Measurements from ENCODE around the gene THSD4. TPM values are rescaled to one million over a fixed set of nuclear protein-coding genes. Genes with fewer than 3 reads are reported as not detected.

Gene THSD4
- total RNA-seq, 2 experiments from 2014 or later, result not detected

- CTCF ChIA-PET, result no interaction called here
- POLR2A ChIA-PET, result no interaction called here
These were observed 624.1 kb downstream of the THSD4 start for GRCh38 chr15:71739355-71739754.

DNA sequence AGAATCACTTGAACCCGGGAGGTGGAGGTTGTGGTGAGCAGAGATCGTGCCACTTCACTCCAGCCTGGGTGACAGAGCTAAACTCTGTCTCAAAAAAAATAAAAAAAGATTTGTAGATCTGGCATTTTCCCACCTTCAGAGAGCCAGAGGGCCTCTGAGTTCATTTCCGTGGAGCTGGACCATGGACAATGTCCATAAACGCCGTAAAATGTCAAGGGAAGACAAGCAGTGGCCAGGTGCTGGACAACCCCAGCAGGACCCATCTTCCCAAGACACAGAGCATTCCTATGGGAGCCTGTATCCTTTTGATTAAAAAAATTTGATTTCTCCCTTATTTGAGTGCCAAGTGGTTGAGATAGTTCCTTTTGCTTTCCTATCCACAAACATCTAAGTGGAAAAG, 627.7 kb downstream of the THSD4 start:
- CTCF ChIA-PET, result interaction anchor here (0.9 to 2.3 kb wide), 4 partner anchors 14 to 416 kb away, joined by 3 to 8 read pairs (median 4); no protein-coding TSS in a partner anchor
- POLR2A ChIA-PET, result no interaction called here

- CTCF ChIA-PET, result interaction anchor here (0.6 to 2.3 kb wide), 15 partner anchors 12 to 543 kb away, joined by 3 to 8 read pairs (median 3); no protein-coding TSS in a partner anchor
- POLR2A ChIA-PET, result no interaction called here
These were observed 628.7 kb downstream of the THSD4 start for GRCh38 chr15:71743861-71744382.

- ChIA-PET POLR2A (no interaction called here), CTCF (interaction anchor here (0.6 kb wide), 1 partner anchor 22 kb away, joined by 4 read pairs; no protein-coding TSS in a partner anchor)
These were observed 631.4 kb downstream of the THSD4 start for GRCh38 chr15:71746719-71747118.

DNA sequence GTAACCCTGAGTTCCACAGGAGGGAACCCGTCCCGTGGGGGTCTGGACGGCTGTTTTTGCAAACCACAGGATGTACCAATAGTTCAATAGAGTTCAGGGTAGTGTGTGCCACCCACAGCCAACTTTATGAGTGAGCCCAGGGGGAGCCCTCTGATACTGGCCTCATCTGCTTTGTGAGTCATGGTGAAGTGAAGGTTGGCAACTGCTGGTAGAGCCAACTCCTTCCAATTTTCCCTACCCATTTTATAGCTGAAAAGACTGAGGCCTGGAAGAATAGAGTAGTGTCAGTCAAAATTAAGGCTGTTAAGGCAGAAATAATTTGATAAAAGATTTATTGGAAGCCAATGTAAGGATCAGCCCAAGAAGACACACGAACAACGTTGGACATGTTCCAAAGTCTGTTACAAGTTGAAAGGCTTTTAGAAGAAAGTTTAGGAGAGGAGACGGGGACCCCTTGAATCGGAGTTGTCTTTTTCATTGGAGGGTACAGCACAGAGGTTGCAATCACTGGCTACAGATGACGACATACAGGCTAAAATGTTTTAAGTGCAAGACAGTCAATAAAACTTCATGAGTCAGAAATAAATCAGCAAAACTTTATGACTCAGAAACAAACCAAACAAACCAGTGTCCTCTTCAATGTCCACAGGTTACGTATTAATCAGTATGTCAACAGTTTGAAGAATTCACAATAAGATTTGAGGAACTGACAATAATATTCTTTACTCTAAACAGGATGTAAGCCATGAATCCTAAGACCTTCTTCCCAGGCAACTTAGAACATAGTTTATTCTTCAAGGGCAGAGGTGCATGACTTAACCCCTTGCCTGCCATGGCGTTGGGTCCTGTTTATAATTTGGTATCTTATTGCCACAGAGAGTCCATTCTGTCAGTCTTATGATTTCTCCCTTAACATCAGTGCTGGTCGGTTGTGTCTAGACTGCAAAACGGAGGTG, 632.1 kb downstream of the THSD4 start:
- CTCF ChIA-PET, result no interaction called here
- POLR2A ChIA-PET, result no interaction called here

DNA sequence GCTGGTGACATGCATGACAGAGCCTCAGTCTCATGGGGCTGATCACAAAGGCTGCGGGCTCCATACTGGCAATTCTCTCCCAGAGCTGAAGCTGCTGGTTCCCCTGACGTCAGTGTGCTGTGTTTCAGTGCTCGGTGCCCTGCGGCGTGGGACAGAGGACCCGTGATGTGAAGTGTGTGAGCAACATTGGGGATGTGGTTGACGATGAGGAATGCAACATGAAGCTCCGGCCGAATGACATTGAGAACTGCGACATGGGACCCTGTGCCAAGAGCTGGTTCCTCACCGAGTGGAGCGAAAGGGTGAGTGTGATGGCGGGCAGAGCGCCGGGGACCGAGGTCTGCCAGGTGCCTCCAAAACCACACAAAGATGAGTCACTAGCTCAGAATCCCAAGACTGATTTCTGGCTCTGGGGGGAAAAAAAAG, 633.0 kb downstream of the THSD4 start:
- ChIA-PET POLR2A (no interaction called here), CTCF (no interaction called here)

DNA sequence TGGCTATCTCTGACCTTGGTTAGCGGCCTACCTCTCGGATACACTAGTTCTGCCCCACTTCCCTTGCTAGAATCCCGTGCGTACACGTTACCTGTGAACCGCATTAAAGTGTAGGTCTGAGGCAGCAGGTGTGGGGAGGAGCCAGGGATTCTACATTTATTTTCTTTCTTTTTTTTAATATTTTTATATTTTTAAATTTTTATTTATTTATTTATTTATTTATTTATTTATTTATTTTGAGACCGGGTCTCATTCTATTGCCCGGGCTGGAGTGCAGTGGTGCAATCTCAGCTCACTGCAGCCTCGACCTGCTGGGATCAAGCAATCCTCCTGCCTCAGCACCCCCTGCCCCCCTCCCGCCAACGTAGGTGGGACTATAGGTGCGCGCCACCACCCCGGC, 634.2 kb downstream of the THSD4 start:
- CTCF ChIA-PET, result no interaction called here
- POLR2A ChIA-PET, result no interaction called here

- ChIA-PET POLR2A (interaction anchor here (0.6 kb wide), 1 partner anchor 291 kb away, joined by 3 read pairs; no protein-coding TSS in a partner anchor), CTCF (interaction anchor here (1.1 to 1.8 kb wide), 3 partner anchors 49 to 405 kb away, joined by 3 to 5 read pairs (median 4); no protein-coding TSS in a partner anchor)
These were observed 636.9 kb downstream of the THSD4 start for GRCh38 chr15:71752128-71752527.

DNA sequence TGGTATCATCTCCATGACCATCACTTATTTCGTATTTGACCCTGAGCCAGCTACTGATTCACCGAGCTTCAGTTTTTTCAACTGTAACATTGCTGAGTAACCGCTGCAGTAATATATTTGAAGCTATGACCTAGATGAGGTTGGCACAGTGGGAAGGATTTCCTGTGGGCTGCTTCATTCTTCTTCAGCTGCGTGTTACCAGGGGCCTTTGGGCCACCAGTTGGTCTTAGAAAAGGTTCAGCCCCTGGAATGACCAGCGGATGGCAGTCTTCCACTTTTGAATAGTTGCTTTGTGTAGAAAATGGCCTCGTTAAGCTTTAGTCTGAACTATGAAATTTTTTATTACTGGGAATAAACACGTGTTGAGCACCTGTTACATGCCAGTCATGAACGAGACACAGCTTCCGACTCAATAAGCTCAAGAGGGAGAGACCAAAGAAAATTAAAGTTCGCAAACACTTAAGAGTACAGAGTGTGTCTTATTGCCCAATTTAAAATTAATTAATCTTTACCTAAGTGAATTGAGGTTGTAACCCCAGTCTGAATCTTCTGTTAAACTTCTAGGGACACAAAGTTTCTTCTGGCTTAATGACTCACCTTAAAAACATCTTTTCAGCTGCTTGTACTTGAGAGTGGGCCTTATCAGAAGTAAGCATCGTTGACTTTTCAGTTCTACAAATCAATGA, 637.5 kb downstream of the THSD4 start:
- POLR2A ChIA-PET, result interaction anchor here (0.6 kb wide), 1 partner anchor 290 kb away, joined by 3 read pairs; no protein-coding TSS in a partner anchor

DNA sequence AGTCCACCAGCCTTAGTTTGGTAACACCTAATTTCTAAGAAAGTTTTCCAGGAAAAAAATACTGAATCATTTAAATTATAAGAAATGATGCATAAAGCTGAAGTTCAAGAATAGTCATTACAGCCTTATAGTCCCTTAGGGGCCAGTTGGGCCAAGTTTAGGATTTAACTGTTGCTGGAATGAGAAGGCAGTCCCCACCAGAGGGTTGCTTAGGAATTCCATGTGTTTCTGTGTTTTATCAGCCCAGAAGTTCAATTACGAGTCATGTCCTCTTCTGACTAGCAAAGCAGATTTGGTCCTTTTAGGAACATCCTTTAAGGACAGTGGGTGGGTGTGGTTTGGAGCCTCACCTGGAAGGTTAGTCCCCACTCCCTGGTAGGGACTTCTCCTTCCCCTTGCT, 638.1 kb downstream of the THSD4 start:
- ChIA-PET POLR2A (no interaction called here), CTCF (interaction anchor here (1.1 to 1.8 kb wide), 3 partner anchors 48 to 403 kb away, joined by 3 to 5 read pairs (median 4); no protein-coding TSS in a partner anchor)

More for the DNA sequence above, 637.5 kb downstream of the THSD4 start:
- CTCF ChIA-PET, result interaction anchor here (1.1 to 1.8 kb wide), 3 partner anchors 48 to 404 kb away, joined by 3 to 5 read pairs (median 4); no protein-coding TSS in a partner anchor

DNA sequence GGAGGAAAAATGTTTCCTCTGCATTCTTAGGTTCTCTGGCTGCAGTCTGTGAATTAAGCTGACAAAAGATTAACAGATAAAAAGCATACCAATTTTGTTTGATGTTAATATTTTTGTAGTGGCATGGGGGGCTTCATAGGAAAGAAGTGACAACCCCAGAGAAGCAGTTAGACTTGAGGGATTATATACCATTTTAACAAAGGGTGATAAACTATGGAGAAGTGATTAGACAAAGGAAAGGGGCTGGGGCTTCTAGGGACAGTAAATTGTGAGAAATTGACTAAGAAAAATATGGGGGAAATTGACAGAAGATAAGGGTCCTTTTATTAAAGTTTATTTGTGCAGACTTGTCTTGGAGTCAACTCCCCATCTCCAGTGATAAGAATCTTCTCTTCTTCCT, 639.4 kb downstream of the THSD4 start:
- ChIA-PET CTCF (interaction anchor here (0.6 to 0.7 kb wide), 2 partner anchors 355 to 600 kb away, joined by 3 read pairs; no protein-coding TSS in a partner anchor), POLR2A (no interaction called here)

- ChIA-PET POLR2A (no interaction called here), CTCF (interaction anchor here (0.6 kb wide), 1 partner anchor 355 kb away, joined by 3 read pairs; no protein-coding TSS in a partner anchor)
These were observed 640.1 kb downstream of the THSD4 start for GRCh38 chr15:71755092-71755970.

DNA sequence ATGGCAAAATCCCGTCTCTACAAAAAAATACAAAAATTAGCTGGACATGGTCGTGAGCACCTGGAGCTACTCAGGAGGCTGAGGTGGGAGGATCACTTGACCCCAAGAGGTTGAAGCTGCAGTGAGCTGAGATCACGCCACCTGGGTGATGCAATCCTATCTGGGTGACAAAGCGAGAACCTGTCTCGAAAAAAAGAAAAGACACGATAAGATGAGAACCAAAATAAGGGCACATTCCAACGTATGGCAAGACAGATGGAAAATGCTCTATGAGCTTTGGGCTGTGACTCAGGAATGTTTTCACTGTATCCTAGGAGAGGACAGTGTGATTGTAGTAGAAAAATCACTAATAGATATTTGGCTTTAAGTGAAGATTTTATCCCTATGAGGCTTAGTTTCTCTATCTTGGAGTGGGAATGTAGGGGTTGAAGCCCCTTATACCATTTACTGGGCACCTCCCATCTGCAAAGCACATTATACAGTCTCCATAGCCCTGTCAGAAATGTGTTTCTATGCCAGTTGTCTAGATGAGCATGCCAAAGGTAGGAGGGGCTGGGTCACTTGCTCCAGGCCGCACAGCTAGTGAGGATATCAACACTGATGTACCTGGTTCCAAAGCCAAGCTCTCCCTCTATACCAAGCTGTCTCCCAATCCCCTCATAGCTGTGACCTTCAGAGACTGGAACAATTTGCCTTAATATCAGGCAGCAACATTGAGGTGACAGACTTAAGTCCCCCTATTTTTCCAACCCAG, 641.5 kb downstream of the THSD4 start:
- ChIA-PET CTCF (no interaction called here), POLR2A (no interaction called here)

GRCh38 chr15:71757741-71758530, 642.7 kb downstream of the THSD4 start:
- CTCF ChIA-PET, result no interaction called here

GRCh38 chr15:71758711-71759110, 643.4 kb downstream of the THSD4 start:
- CTCF ChIA-PET, result no interaction called here
- POLR2A ChIA-PET, result no interaction called here

More at GRCh38 chr15:71757741-71758530, 642.7 kb downstream of the THSD4 start:
- POLR2A ChIA-PET, result no interaction called here

GRCh38 chr15:71760852-71761251, 645.6 kb downstream of the THSD4 start:
- ChIA-PET CTCF (no interaction called here), POLR2A (no interaction called here)

DNA sequence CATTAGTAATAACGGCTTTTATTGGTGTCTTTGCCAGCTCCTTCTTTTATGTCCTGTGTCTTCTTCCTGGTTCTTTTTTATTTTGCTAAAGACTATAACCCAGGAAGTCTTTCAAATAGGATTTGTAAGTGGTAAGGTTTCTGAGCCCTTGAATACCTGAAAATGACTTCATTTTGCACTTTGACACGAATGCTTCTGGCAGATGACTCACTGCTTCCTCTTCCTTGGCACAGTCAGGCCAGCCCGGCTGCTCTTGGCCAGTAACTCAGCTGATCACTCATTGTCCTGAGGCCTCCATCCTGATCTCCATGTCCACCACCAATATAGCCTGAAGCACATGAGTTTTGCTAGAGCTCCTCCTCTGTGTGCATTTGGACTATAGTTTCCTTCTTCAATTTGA, 646.4 kb downstream of the THSD4 start:
- POLR2A ChIA-PET, result no interaction called here
- CTCF ChIA-PET, result no interaction called here

DNA sequence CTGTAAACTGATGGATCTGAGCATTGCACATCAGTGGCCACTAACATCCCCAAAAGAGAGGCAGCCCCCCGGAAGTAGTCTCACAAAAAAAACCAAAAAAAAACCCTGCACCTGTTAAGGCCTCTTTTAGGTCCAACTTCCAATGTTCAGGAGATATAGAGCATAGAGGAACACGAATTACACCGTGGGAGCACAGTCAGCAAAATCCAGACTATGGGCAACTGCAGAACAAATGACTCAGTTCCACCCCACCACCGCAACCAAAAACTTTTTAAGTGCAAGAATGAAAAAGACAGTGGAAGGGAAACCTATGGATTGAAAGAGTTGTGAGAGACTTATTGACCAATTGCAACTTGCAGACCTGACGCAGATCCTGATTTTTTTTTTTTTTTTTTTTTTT, 652.9 kb downstream of the THSD4 start:
- CTCF ChIA-PET, result no interaction called here

More for the DNA sequence above, 652.9 kb downstream of the THSD4 start:
- POLR2A ChIA-PET, result no interaction called here

Measured in activated CD8-positive, alpha-beta memory T cell treated with anti-CD3 and anti-CD28 coated beads for 36 hours (primary cell).